Muscle layer of duodenum (tissue), 2 donors: ENCODE results near the gene ZNF521.

Source experiments
- H3K27ac ChIP-seq: one replicate; pipeline ENCODE4 v1.7.0; 2013; ENCODE audit warnings: mild to moderate bottlenecking, low read length
- H3K27me3 ChIP-seq: one replicate; pipeline ENCODE4 v1.7.0; 2013; ENCODE audit warnings: low read depth, mild to moderate bottlenecking, control low read depth, low read length
- H3K36me3 ChIP-seq, 2 donors: one replicate each; pipeline ENCODE4 v1.7.0; 2013; ENCODE audit warnings: low read length in 2 of 2, control low read depth in 1 of 2, mild to moderate bottlenecking in 1 of 2; ENCODE audit not compliant: insufficient read depth in 2 of 2, control insufficient read depth in 1 of 2
- H3K4me1 ChIP-seq, 2 donors: one replicate each; pipeline ENCODE4 v1.7.0; 2013; ENCODE audit warnings: low read length in 2 of 2, mild to moderate bottlenecking in 2 of 2, control low read depth in 1 of 2, moderate library complexity in 1 of 2; ENCODE audit not compliant: insufficient read depth in 2 of 2, control insufficient read depth in 1 of 2
- H3K4me3 ChIP-seq, 2 donors: one replicate each; pipeline ENCODE4 v1.7.0; 2013; ENCODE audit warnings: low read length in 2 of 2, low read depth in 1 of 2, mild to moderate bottlenecking in 1 of 2
- H3K9me3 ChIP-seq, 2 donors: one replicate each; pipeline ENCODE4 v1.7.0; 2013; ENCODE audit warnings: low read length in 2 of 2, control low read depth in 1 of 2, mild to moderate bottlenecking in 1 of 2; ENCODE audit not compliant: control insufficient read depth in 1 of 2
- donor health status: healthy.

Gene ZNF521

GRCh38 chr18:25164211-25164847, 187.6 kb downstream of the ZNF521 start:
- no peaks in the 10 kb centered on the region for H3K9me3 ChIP-seq
- no peaks in the 10 kb centered on the region for H3K4me1 ChIP-seq
- no peaks in the 10 kb centered on the region for H3K36me3 ChIP-seq
- no peak overlapping the region for H3K27ac ChIP-seq
- no peaks in the 10 kb centered on the region for H3K27me3 ChIP-seq
- H3K4me3 ChIP-seq: peak overlapping the region; percentile 43 to 51

DNA sequence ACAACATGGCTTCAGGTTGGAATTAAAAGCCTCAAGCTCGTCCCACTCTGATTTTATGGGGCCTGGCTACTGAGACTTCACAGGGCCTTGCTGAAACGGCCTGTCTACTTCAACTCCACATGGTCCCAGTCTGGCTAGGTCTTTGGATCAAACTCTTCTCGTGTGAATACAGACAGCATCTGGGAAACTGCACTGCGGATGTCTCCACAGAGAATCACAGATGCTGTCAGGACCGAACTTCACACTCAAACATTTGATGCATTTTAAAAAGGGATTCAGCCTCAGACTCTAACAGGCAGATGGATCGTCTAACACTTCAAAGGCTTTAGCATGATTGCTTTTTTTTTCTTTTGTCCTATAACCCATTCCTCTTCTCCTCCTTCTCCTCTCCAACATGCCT, 198.5 kb downstream of the ZNF521 start:
- no peaks in the 10 kb centered on the region for H3K4me1 ChIP-seq
- no peaks in the 10 kb centered on the region for H3K9me3 ChIP-seq
- no peak overlapping the region for H3K4me3 ChIP-seq
- H3K27ac ChIP-seq: no peak overlapping the region
- H3K36me3 ChIP-seq: no peaks in the 10 kb centered on the region
- no peaks in the 10 kb centered on the region for H3K27me3 ChIP-seq

- Histone ChIP-seq H3K4me3 (no peak overlapping the region), H3K9me3 (no peaks in the 10 kb centered on the region), H3K27ac (no peak overlapping the region), H3K4me1 (peaks cover 0 to 5% of the 10 kb centered on the region in 2 donors), H3K27me3 (no peaks in the 10 kb centered on the region), H3K36me3 (no peaks in the 10 kb centered on the region)
These were observed 204.0 kb downstream of the ZNF521 start for GRCh38 chr18:25147877-25148488.

DNA sequence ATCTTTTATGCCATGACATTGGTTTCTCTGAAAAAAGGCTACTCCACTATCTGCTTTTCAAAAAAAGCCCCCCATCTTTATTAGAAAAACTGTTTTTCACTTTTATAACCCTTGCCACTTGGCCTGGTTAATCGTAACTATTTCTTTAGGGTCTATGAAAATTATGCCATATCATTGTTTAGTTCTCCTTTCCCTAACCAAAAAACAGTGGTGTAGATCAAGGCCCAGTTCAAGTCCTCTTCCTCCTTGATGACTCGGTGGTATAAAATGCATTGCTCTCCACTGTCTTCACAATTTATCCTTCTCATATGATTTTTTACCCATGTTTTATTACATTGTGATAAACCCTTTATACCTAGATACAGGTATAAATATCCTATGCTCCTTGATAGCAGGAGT, 205.5 kb downstream of the ZNF521 start:
- H3K4me1 ChIP-seq: peaks cover 0 to 15% of the 10 kb centered on the region in 2 donors
- H3K4me3 ChIP-seq: no peak overlapping the region
- no peaks in the 10 kb centered on the region for H3K36me3 ChIP-seq
- H3K27me3 ChIP-seq: no peaks in the 10 kb centered on the region
- no peaks in the 10 kb centered on the region for H3K9me3 ChIP-seq
- no peak overlapping the region for H3K27ac ChIP-seq

DNA sequence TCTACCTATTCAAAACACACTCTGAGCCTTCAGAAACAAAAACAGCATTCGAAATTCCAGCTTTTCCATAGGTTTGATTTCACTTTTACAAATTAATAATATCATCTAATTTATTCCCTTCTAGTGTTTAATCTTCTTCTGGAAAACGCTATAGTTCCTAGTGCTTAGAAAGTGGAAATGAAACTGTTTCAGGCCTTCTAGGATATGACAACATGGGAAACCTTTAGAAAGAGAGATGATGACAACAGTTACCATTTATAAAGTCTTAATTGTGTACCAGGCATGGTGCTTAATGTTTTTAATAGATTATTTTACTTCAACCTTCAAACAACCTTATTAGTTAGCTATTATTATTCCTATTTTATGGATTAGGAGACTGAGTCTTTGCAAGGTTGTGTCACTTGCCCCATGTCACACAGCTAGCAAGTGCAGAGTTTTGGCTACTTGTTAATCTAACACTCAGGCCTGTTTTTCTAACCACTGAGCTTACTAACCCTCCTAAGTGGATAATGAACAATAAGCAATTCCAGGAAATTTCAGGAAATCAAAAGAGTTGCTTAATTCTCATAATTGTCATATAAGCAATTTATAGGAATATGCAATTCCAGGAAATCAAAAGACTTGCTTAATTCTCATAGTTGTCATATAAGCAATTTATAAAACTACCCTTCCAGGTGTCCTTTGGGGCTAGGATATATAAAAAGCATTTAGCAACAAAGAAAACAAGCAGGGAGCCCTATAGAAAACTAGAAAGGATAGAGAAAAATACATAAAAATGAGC, 206.0 kb downstream of the ZNF521 start:
- no peaks in the 10 kb centered on the region for H3K36me3 ChIP-seq
- no peaks in the 10 kb centered on the region for H3K27me3 ChIP-seq
- H3K4me1 ChIP-seq: peaks cover 0 to 15% of the 10 kb centered on the region in 2 donors
- H3K27ac ChIP-seq: no peak overlapping the region
- no peak overlapping the region for H3K4me3 ChIP-seq
- no peaks in the 10 kb centered on the region for H3K9me3 ChIP-seq

DNA sequence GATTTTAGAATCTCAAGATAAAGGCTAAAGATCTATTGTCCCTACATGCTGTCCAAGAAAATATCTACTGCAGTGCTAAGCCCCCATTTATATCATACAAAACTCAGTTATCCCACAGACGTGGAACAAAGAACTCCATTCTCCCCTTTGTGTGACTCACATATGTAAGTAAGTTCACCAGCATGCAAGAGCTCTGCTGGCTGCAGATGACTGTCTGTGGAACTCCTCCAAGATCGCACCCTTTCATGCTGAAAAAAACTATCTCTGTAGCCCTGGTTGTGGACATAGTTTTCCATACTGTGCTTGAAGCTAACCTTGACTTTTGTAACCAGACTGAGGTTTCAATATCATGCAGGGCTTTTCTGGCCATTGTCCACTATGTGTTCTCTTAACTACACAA, 207.1 kb downstream of the ZNF521 start:
- Histone ChIP-seq H3K4me1 (peaks cover 0 to 16% of the 10 kb centered on the region in 2 donors), H3K4me3 (no peak overlapping the region), H3K27me3 (no peaks in the 10 kb centered on the region), H3K36me3 (no peaks in the 10 kb centered on the region), H3K9me3 (no peaks in the 10 kb centered on the region), H3K27ac (no peak overlapping the region)

- Histone ChIP-seq H3K4me3 (no peak overlapping the region), H3K9me3 (no peaks in the 10 kb centered on the region), H3K4me1 (peaks cover 0 to 18% of the 10 kb centered on the region in 2 donors), H3K27me3 (no peaks in the 10 kb centered on the region), H3K36me3 (no peaks in the 10 kb centered on the region), H3K27ac (no peak overlapping the region)
These were observed 210.1 kb downstream of the ZNF521 start for GRCh38 chr18:25141886-25142285.

DNA sequence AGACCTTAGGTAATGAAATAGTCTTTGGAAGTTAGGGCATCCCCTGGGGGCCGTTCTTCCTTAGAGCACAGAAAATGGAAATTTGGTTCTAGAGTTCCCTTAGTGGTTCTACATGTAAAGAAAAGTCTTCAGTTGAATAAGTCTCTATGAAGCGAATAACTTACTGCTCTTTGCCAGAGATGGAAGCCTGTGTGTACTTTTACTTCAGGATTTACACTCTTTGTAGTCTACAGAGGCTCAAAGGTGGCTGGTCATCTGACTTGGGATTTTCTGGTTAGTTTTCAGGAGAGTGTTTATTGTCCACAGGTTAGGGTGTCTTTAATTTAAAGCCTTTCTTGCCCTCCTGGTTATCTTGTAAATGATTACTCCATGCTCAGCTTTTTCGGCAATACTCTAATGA, 210.6 kb downstream of the ZNF521 start:
- Histone ChIP-seq H3K4me1 (peaks cover 0 to 18% of the 10 kb centered on the region in 2 donors), H3K4me3 (no peak overlapping the region), H3K27ac (no peak overlapping the region), H3K27me3 (no peaks in the 10 kb centered on the region), H3K36me3 (no peaks in the 10 kb centered on the region), H3K9me3 (no peaks in the 10 kb centered on the region)

DNA sequence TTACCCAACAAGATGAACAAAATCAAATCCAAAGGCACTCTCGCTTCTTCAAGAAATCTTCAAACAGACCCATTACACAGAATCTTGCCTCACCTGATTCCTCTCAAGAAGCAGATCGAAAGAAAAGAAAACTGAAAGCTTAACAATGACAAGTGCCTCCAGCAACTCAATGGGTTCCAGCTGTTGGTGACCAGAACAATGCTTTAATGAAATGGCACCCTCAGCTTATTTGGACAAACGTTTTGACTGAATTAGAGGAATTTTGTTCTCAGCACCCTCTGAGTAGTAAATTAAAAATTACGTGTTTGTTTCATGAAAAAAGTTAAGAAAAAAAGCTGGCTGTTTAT, 211.0 kb downstream of the ZNF521 start:
- no peak overlapping the region for H3K27ac ChIP-seq
- H3K4me3 ChIP-seq: no peak overlapping the region
- H3K27me3 ChIP-seq: no peaks in the 10 kb centered on the region
- H3K36me3 ChIP-seq: no peaks in the 10 kb centered on the region
- peaks cover 0 to 18% of the 10 kb centered on the region in 2 donors for H3K4me1 ChIP-seq
- no peaks in the 10 kb centered on the region for H3K9me3 ChIP-seq

- Histone ChIP-seq H3K27ac (no peak overlapping the region), H3K4me3 (no peak overlapping the region), H3K9me3 (no peaks in the 10 kb centered on the region), H3K36me3 (no peaks in the 10 kb centered on the region), H3K27me3 (no peaks in the 10 kb centered on the region), H3K4me1 (peaks cover 0 to 18% of the 10 kb centered on the region in 2 donors)
These were observed 211.6 kb downstream of the ZNF521 start for GRCh38 chr18:25140124-25140961.

DNA sequence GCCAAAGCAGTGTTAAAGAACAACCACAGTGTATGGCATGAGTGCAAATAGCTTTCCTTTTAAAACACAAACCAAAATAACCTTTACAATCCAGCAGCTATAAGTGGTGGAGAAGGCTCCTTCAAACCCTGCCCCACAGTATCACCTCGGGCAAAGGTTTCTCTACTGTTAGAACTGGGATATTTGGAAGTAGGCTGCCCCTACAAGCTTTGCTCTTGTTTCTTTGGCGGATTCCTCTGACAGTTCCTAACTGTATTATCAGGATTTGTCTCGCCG, 214.8 kb downstream of the ZNF521 start:
- peaks cover 0 to 9% of the 10 kb centered on the region in 2 donors for H3K4me1 ChIP-seq
- H3K9me3 ChIP-seq: no peaks in the 10 kb centered on the region
- no peaks in the 10 kb centered on the region for H3K36me3 ChIP-seq
- no peak overlapping the region for H3K27ac ChIP-seq
- H3K4me3 ChIP-seq: no peak overlapping the region
- no peaks in the 10 kb centered on the region for H3K27me3 ChIP-seq
